Fibroblast of lung (primary cell): ENCODE data around the gene SRSF2.

Experiments used
- EZH2 ChIP-seq: IDR thresholded peaks from 2 replicates; pipeline ENCODE4 v1.5.1; 2012; ENCODE audit warnings: low read length, control low read depth, mild to moderate bottlenecking; ENCODE audit errors: missing control alignments
- TF ChIP-seq, protein P1 (sequence below), 2 donors: IDR thresholded peaks in 1 of 2; conservative IDR thresholded peaks in 1 of 2; 1 replicate in 1 of 2; 2 replicates in 1 of 2; pipeline ENCODE4 v1.5.1; 2011 to 2012; ENCODE audit warnings: low read length in 2 of 2, control low read depth in 1 of 2, inconsistent platforms in 1 of 2, low read depth in 1 of 2, mild to moderate bottlenecking in 1 of 2

DNA sequence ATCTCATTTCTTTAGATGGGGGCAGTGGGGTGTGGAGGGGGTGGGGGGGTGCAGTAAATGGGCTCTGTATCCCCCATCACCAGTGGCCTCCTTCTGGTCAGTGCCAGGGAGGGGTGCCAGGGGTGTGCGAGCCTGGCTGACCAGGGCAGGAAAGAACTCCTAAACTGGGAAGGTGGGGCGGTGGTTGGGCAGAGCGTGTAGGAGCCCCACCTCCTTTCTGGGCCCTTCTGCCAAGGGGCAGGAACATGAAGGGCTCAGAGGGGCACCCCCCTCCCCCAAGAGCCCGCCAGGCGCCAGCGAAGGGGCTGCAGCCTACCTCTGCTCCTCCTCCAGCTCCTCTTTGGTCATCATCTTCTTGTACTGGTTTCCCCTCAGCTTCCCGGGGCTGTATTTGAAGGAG lies 52.4 kb downstream of the SRSF2 start:
- TF ChIP-seq EZH2, result no peak
- TF ChIP-seq, protein P1, sequence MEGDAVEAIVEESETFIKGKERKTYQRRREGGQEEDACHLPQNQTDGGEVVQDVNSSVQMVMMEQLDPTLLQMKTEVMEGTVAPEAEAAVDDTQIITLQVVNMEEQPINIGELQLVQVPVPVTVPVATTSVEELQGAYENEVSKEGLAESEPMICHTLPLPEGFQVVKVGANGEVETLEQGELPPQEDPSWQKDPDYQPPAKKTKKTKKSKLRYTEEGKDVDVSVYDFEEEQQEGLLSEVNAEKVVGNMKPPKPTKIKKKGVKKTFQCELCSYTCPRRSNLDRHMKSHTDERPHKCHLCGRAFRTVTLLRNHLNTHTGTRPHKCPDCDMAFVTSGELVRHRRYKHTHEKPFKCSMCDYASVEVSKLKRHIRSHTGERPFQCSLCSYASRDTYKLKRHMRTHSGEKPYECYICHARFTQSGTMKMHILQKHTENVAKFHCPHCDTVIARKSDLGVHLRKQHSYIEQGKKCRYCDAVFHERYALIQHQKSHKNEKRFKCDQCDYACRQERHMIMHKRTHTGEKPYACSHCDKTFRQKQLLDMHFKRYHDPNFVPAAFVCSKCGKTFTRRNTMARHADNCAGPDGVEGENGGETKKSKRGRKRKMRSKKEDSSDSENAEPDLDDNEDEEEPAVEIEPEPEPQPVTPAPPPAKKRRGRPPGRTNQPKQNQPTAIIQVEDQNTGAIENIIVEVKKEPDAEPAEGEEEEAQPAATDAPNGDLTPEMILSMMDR (conservative IDR thresholded peaks at IDR 0.05 in 1 of 2, IDR thresholded peaks at IDR 0.05 in 1 of 2; ENCODE audit: low read depth in 1 of 2, low read length in 2 of 2), result no peak
